IPS-18a (cell line): ENCODE data around the gene NBR1.
"Not testable (repeated sequence)": the region's sequence is repeated elsewhere in the genome, so short reads cannot be mapped to it uniquely, and the experiment has no call there.

Experiments used
- H3K27ac ChIP-seq: one replicate; pipeline ENCODE4 v1.5.1; 2013; ENCODE audit warnings: low read length
- H3K27me3 ChIP-seq: one replicate; pipeline ENCODE4 v1.6.1; 2013; ENCODE audit warnings: mild to moderate bottlenecking, low read length; ENCODE audit not compliant: control insufficient read depth, insufficient read depth
- H3K36me3 ChIP-seq: one replicate; pipeline ENCODE4 v1.6.1; 2013; ENCODE audit warnings: low read depth, low read length; ENCODE audit not compliant: control insufficient read depth
- H3K4me1 ChIP-seq: one replicate; pipeline ENCODE4 v1.6.1; 2013; ENCODE audit warnings: low read depth, low read length; ENCODE audit not compliant: control insufficient read depth
- H3K4me3 ChIP-seq: one replicate; pipeline ENCODE4 v1.5.1; 2013; ENCODE audit warnings: low read length
- H3K9ac ChIP-seq: one replicate; pipeline ENCODE4 v1.6.1; 2013; ENCODE audit warnings: mild to moderate bottlenecking, low read length, moderate library complexity
- H3K9me3 ChIP-seq: one replicate; pipeline ENCODE4 v1.6.1; 2013; ENCODE audit warnings: low read depth, low read length; ENCODE audit not compliant: control insufficient read depth

The NBR1 gene

DNA sequence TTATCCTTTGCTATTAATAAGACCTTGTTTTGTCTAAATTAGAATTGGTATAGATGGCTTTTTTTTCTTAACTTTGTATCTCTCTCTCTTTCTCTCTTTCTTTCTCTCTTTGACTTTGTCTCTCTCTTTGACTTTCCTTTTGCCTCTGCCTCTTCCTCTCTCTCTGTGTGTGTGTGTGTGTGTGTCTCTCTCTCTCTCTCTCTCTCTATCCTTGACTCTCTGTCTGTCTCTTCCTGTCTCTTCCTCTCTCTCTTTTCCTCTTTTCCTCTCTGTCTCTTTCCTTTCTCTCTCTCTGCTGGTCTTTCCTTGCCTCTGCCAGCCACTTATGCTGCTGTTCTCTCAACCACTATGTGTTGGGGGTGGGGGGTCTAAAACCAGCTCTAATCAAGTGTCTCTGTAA is 5.0 kb upstream of the NBR1 start:
- not testable (repeated sequence) for H3K9ac ChIP-seq, H3K36me3 ChIP-seq, H3K4me3 ChIP-seq, H3K4me1 ChIP-seq, H3K27me3 ChIP-seq, H3K9me3 ChIP-seq, H3K27ac ChIP-seq

DNA sequence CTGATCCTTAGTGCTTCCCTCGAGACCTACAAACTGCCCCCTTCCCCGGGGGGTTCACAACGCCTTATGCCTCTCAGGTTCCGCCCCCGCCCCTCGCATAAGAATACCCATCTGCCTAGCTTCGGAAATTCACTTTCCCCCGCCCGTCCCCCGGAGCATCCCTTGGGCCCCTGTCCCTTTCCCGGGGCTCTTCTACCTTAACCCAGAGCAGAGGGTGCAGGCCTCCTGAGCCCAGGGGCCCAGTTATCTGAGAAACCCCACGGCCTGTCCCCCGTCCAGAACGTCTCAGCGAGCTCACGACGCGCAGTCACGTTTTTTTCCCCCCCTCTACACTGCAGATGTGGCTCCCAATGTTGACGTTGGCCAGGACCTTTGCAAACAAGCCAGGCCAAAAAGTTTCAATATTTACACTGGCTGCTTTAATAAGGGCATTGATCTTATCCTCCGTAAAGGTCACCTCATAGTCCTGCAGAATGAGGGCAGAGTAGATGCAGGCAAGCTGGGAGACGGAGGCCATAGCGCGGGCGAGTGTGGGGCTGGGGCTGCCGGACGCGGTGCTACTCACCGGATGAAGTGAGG is 1.4 kb upstream of the NBR1 start:
- H3K27ac ChIP-seq, result peak overlapping the region; percentile 54
- peaks cover 6% of the 10 kb centered on the region for H3K4me1 ChIP-seq
- H3K4me3 ChIP-seq, result peak overlapping the region; percentile 92

DNA sequence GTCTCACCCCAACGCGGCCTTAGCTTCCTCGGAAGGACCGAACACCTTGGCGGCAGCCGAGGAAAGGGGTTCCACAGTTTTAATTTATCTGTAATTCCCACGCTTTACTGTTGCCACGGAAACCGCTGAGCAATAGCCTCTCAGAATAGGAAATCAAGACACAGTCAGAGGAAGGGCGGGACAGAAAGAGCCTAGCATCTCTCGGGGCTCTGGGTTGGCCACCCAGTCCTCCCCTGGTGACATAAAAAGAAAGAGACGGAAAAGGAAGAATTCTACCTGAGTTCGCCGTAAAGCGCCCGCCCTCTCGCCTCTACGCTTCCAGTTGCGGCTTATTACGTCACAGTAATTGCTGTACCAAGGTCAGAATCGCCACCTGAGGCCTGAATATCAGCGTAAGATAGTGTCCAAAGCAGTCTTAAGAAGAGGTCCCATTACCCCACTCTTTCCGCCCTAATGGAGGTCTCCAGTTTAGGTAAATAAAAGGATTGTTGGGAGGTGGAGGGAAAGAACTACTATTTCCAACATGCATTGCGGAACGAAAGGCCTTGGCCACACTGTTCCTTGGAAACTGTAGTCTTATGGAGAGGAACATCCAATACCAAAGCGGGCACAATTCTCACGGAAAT is 761 bp upstream of the NBR1 start:
- Histone ChIP-seq H3K4me3 (peak overlapping the region; percentile 92), H3K4me1 (peaks cover 6% of the 10 kb centered on the region), H3K27ac (peak overlapping the region; percentile 87), H3K9ac (peak overlapping the region; percentile 83), H3K9me3 (no peaks in the 10 kb centered on the region), H3K36me3 (no peaks in the 10 kb centered on the region), H3K27me3 (no peaks in the 10 kb centered on the region)

More for the DNA sequence above, 1.4 kb upstream of the NBR1 start:
- H3K9me3 ChIP-seq, result no peaks in the 10 kb centered on the region
- peak overlapping the region; percentile 83 for H3K9ac ChIP-seq
- H3K36me3 ChIP-seq, result no peaks in the 10 kb centered on the region
- no peaks in the 10 kb centered on the region for H3K27me3 ChIP-seq

DNA sequence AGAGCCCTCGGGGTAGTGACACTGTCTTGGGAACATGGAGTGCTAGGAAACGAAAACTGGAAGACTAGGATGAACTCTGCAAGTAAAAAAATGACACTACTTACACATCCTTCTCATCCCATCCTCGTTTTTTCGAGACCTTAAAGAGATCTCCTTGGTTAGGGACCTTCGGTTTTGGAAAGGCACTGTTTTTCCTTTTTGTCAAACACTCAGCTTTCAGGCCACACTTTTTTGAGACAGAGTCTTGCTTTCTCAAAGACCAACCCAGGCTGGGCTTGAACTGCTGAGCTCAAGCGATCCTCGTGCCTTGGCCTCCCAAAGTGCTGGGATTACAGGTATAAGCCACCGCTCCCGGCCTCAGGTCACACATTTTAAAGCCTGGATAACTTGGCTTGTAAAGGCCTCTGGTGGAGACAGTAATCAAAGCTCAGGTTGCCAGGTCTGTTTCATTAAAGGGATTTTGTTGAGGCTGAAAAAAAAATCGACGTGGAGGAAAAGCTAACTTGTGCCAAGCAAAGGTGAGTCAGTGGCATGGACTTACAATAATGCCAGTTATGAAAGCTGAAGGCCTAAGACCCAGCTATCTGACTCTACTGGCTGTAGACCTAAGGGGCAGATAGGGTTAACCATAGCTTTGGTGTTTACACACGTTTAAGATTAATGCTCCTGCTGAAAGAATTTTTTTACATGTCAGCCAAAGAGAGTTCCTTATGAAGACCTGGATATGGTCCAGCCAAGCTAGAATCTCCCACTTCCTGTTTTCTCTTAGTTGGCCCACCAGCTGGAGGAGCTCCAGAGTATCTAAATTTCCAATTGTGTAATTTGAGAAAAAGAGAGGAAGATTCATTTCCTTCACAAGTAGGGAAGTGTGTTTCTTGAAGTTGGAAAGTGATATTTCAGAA is 823 bp downstream of the NBR1 start:
- peak overlapping the region; percentile 92 for H3K4me3 ChIP-seq
- H3K27me3 ChIP-seq, result no peaks in the 10 kb centered on the region
- H3K9me3 ChIP-seq, result no peaks in the 10 kb centered on the region
- H3K27ac ChIP-seq, result peak overlapping the region; percentile 58
- peaks cover 6% of the 10 kb centered on the region for H3K4me1 ChIP-seq
- peaks cover 5% of the 10 kb centered on the region for H3K36me3 ChIP-seq
- peak overlapping the region; percentile 83 for H3K9ac ChIP-seq

DNA sequence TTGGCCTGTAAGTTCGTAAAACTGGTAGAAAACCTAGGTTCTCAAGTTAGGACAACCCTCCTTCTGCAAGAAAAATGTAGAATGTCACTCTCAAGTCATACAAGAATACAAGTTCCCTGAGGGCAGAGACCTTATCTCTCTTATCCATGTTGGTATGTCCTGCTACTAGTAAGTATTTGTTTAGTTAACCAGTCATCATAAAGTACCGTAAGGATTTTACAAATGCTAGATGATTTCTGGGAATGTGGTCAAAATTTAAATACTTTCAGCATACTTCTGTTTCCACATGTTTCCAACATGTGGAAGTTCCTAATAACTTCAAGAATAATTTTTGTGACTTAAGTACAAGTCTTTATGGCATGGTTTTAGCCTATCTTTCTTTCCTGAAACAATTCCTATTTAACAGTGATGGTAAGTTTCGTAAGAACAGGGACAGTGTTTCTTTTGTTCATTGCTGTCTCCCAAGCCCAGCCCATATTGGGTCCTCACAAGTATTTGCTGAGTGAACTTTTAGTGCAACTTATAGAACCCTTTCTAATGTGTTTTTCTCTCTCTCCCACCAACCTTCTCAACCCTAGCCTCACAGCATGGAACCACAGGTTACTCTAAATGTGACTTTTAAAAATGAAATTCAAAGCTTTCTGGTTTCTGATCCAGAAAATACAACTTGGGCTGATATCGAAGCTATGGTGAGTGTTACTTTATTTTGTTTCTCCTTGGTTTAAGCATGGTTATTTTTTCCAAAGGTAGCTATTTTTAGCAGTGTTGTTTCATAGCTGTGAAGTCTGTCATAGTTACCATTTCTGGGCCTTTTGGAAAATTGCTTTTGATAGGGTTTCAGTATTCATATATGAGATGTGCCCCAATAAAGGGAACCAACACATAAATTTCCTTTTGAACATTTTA is 4.5 kb downstream of the NBR1 start:
- Histone ChIP-seq H3K27ac (no peak overlapping the region), H3K9ac (no peak overlapping the region), H3K9me3 (no peaks in the 10 kb centered on the region), H3K4me1 (peaks cover 4% of the 10 kb centered on the region), H3K4me3 (no peak overlapping the region), H3K27me3 (no peaks in the 10 kb centered on the region), H3K36me3 (peaks cover 16% of the 10 kb centered on the region)

DNA sequence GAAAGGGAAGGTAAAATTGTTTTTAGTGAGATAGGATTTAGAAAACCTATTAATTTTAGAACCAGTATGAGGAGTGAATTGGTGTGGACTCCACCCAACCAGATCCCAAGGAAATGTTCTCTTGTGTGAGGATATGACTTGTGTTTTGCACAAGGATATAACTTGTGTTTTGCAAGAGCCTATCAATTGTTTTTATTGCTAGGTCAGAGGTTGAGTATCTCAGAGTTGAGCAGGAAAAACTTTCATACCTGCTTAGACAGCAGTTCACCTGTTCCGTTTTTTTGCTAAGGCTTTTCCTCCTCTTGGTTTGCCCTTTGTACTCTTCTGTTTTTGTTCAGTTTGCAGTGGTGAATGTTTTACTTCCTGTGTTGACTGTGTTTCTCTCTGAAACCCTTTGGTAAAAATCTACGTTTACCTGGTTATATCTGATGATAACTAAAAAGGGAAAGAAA is 5.1 kb downstream of the NBR1 start:
- Histone ChIP-seq H3K9ac (no peak overlapping the region), H3K27me3 (no peaks in the 10 kb centered on the region), H3K9me3 (no peaks in the 10 kb centered on the region), H3K4me3 (no peak overlapping the region), H3K36me3 (peaks cover 16% of the 10 kb centered on the region), H3K27ac (no peak overlapping the region), H3K4me1 (peaks cover 4% of the 10 kb centered on the region)

DNA sequence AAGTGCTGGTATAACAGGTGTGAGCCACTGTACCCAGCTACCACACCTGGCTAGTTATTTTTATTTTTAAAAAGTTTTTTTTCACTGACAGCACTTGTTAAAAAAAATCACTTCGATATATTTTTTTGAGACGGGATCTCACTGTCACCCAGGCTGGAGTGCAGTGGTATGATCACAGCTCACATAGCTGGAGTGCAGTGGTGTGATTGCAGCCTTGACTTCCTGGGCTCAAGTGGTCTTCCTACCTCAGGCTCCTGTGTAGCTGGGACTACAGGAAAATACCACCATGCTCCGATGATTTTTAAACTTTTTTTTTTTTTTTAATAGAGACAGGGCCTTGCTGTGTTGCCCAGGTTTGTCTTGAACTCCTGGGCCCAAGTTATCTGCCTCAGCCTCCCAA is 12.9 kb downstream of the NBR1 start:
- no peak overlapping the region for H3K27ac ChIP-seq
- H3K9ac ChIP-seq, result no peak overlapping the region
- no peaks in the 10 kb centered on the region for H3K4me1 ChIP-seq
- no peak overlapping the region for H3K4me3 ChIP-seq
- H3K36me3 ChIP-seq, result peaks cover 9% of the 10 kb centered on the region
- no peaks in the 10 kb centered on the region for H3K27me3 ChIP-seq
- no peaks in the 10 kb centered on the region for H3K9me3 ChIP-seq

DNA sequence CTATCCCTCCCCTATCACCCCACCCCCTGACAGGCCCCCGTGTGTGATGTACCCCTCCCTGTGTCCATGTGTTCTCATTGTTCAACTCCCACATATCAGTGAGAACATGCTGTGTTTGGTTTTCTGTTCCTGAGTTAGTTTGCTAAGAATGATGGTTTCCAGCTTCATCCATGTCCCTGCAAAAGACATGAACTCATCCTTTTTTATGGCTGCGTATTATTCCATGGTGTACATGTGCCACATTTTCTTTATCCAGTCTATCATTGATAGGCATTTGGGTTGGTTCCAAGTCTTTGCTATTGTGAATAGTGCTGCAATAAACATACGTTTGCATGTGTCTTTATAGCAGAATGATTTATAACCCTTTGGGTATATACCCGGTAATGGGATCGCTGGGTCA is 15.6 kb downstream of the NBR1 start:
- H3K4me3 ChIP-seq, H3K9ac ChIP-seq, H3K27ac ChIP-seq, H3K27me3 ChIP-seq, H3K4me1 ChIP-seq, H3K9me3 ChIP-seq: not testable (repeated sequence)
- peaks cover 26% of the 10 kb centered on the region for H3K36me3 ChIP-seq

DNA sequence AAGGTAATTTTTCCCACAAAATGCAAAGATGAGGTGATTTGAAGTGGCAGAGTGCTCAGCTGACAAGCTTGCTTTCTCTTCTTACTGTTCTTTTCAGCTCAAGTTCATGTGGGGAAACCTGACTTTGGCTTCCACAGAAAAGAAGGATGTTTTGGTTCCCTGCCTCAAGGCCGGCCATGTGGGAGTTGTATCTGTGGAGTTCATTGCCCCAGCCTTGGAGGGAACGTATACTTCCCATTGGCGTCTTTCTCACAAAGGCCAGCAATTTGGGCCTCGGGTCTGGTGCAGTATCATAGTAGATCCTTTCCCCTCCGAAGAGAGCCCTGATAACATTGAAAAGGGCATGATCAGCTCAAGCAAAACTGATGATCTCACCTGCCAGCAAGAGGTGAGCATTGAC is 22.2 kb downstream of the NBR1 start:
- H3K27me3 ChIP-seq, result no peaks in the 10 kb centered on the region
- H3K9me3 ChIP-seq, result no peaks in the 10 kb centered on the region
- H3K9ac ChIP-seq, result no peak overlapping the region
- no peaks in the 10 kb centered on the region for H3K4me1 ChIP-seq
- no peak overlapping the region for H3K27ac ChIP-seq
- no peak overlapping the region for H3K4me3 ChIP-seq
- peaks cover 58% of the 10 kb centered on the region for H3K36me3 ChIP-seq

DNA sequence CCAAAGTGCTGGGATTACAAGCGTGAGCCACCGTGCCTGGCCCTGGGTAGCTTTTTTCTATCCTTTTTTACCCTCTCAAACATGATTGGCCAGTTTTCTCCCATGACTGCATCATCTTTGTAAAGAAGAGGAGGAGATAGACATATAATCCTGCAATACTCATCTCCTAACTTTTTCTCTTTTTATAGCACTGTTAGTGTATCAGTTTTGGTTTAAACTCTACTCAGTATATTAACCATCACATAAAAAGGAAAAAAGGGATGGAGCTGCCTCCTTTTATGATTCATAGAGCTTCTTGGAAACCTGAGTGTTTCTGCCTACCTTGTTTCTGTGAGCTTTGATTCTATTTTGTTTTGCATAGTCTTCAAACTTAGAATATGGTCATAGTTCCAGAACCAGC is 28.6 kb downstream of the NBR1 start:
- H3K9ac ChIP-seq, result no peak overlapping the region
- H3K4me3 ChIP-seq, result no peak overlapping the region
- peaks cover 40% of the 10 kb centered on the region for H3K36me3 ChIP-seq
- no peaks in the 10 kb centered on the region for H3K4me1 ChIP-seq
- H3K9me3 ChIP-seq, result no peaks in the 10 kb centered on the region
- no peak overlapping the region for H3K27ac ChIP-seq
- H3K27me3 ChIP-seq, result no peaks in the 10 kb centered on the region

DNA sequence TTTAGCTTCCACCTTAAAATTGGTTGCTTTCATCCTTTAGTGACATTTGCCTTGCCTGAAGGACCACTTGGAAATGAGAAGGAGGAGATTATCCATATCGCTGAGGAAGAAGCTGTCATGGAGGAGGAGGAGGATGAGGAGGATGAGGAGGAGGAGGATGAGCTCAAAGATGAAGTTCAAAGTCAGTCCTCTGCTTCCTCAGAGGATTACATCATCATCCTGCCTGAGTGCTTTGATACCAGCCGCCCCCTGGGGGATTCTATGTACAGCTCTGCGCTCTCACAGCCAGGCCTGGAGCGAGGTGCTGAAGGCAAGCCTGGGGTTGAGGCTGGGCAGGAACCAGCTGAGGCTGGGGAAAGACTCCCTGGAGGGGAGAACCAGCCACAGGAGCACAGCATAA is 29.1 kb downstream of the NBR1 start:
- Histone ChIP-seq H3K9me3 (no peaks in the 10 kb centered on the region), H3K4me1 (no peaks in the 10 kb centered on the region), H3K9ac (no peak overlapping the region), H3K27ac (no peak overlapping the region), H3K36me3 (peaks cover 35% of the 10 kb centered on the region), H3K4me3 (no peak overlapping the region), H3K27me3 (no peaks in the 10 kb centered on the region)
